MM.1S (cell line): ENCODE measurements around the gene NREP.

Source experiments
- DNase-seq: peaks from one replicate; pipeline ENCODE4 v3.0.0-alpha.2; 2015
- H2AFZ ChIP-seq: fragments of 300-600 bp; sonication (generic); 2 replicates; pipeline ENCODE4 v1.6.0; 2016; ENCODE audit warnings: antibody characterized with exemption, low read length
- H3F3A ChIP-seq: fragments of 300-600 bp; sonication (generic); 2 replicates; pipeline ENCODE4 v1.6.1; 2016; ENCODE audit warnings: mild to moderate bottlenecking, antibody characterized with exemption, low read length, moderate library complexity, mixed read lengths; ENCODE audit not compliant: insufficient read depth
- H3K27ac ChIP-seq: fragments of 300-600 bp; sonication (generic); 2 replicates; pipeline ENCODE4 v1.5.1; 2016; ENCODE audit warnings: mild to moderate bottlenecking, low read length
- H3K27me3 ChIP-seq: fragments of 300-600 bp; sonication (generic); replicated peaks from 2 replicates; pipeline ENCODE4 v1.6.0; 2016; ENCODE audit warnings: low read length; ENCODE audit not compliant: insufficient read depth
- H3K36me3 ChIP-seq: fragments of 300-600 bp; sonication (generic); replicated peaks from 2 replicates; pipeline ENCODE4 v1.6.1; 2016; ENCODE audit warnings: mild to moderate bottlenecking, low read length, mixed read lengths; ENCODE audit not compliant: insufficient read depth
- H3K4me1 ChIP-seq: fragments of 300-600 bp; sonication (generic); 2 replicates; pipeline ENCODE4 v1.6.1; 2016; ENCODE audit warnings: low read length, mixed read lengths
- H3K4me2 ChIP-seq: fragments of 300-600 bp; sonication (generic); 2 replicates; pipeline ENCODE4 v1.6.0; 2016; ENCODE audit warnings: low read depth, low read length
- H3K4me3 ChIP-seq: fragments of 300-600 bp; sonication (generic); 2 replicates; pipeline ENCODE4 v1.5.1; 2016; ENCODE audit warnings: low read length, mixed read lengths
- H3K79me2 ChIP-seq: fragments of 300-600 bp; sonication (generic); 2 replicates; pipeline ENCODE4 v1.6.1; 2016; ENCODE audit warnings: mixed run types, low read length, mixed read lengths
- H3K9ac ChIP-seq: fragments of 300-600 bp; sonication (generic); 2 replicates; pipeline ENCODE4 v1.6.1; 2016; ENCODE audit warnings: low read length, mixed read lengths
- H3K9me2 ChIP-seq: fragments of 300-600 bp; sonication (generic); replicated peaks from 2 replicates; pipeline ENCODE4 v1.6.1; 2016; ENCODE audit warnings: mild to moderate bottlenecking, low read length, mixed read lengths; ENCODE audit not compliant: insufficient read depth
- H3K9me3 ChIP-seq: fragments of 300-600 bp; sonication (generic); replicated peaks from 2 replicates; pipeline ENCODE4 v1.6.1; 2016; ENCODE audit warnings: mild to moderate bottlenecking, low read length, mixed read lengths; ENCODE audit not compliant: insufficient read depth
- H4K20me1 ChIP-seq: fragments of 300-600 bp; sonication (generic); 2 replicates; pipeline ENCODE4 v1.6.1; 2016; ENCODE audit warnings: mild to moderate bottlenecking, low read length, moderate library complexity, mixed read lengths; ENCODE audit not compliant: insufficient read depth
- CTCF ChIP-seq: fragments of 300-600 bp; sonication (generic); IDR thresholded peaks from 2 replicates; pipeline ENCODE4 v1.5.1; 2016; ENCODE audit warnings: antibody characterized with exemption, low read length, mixed read lengths
- EZH2 ChIP-seq: fragments of 300-600 bp; sonication (generic); optimal IDR thresholded peaks from 2 replicates; pipeline ENCODE3; 2017; ENCODE audit warnings: low read depth, mild to moderate bottlenecking, antibody characterized with exemption, low read length, mixed read lengths
- EZH2phosphoT487 ChIP-seq: fragments of 300-600 bp; sonication (generic); IDR thresholded peaks from 2 replicates; pipeline ENCODE4 v1.6.1; 2018; ENCODE audit warnings: antibody characterized with exemption, low read length

The NREP gene

GRCh38 chr5:111756581-111757354 lies at the start of gene NREP:
Gene NREP (minus strand): TSS chr5:111757194. CDS start chr5:111755772, 1,422 bp downstream.
- Histone ChIP-seq H3K36me3 (no peaks in the 10 kb centered on the region), H3F3A (peaks cover 23% of the 10 kb centered on the region), H3K9me2 (no peaks in the 10 kb centered on the region), H3K27ac (peak within 1 kb of the TSS; percentile 90), H2AFZ (peak within 1 kb of the TSS; percentile 94), H4K20me1 (no peaks in the 10 kb centered on the region), H3K4me2 (peak within 1 kb of the TSS; percentile 80), H3K9me3 (no peaks in the 10 kb centered on the region), H3K4me1 (peaks cover 27% of the 10 kb centered on the region), H3K79me2 (no peaks in the 10 kb centered on the region), H3K9ac (peak within 1 kb of the TSS; percentile 83), H3K4me3 (peak within 1 kb of the TSS; percentile 85), H3K27me3 (no peaks in the 10 kb centered on the region)
- DNase-seq = peak; percentile 73
- TF ChIP-seq CTCF = no peak
- TF ChIP-seq EZH2phosphoT487 = no peak
- no peak for TF ChIP-seq EZH2

- TF ChIP-seq CTCF = no peak
- no peak for TF ChIP-seq EZH2
- TF ChIP-seq EZH2phosphoT487 = no peak
- Histone ChIP-seq H3K4me1 (no peaks in the 10 kb centered on the region), H3K4me3 (no peak overlapping the region), H3K9ac (no peak overlapping the region), H3K27me3 (no peaks in the 10 kb centered on the region), H3F3A (no peaks in the 10 kb centered on the region), H4K20me1 (no peaks in the 10 kb centered on the region), H3K4me2 (no peak overlapping the region), H2AFZ (no peak overlapping the region), H3K36me3 (no peaks in the 10 kb centered on the region), H3K27ac (no peak overlapping the region), H3K9me2 (no peaks in the 10 kb centered on the region), H3K9me3 (no peaks in the 10 kb centered on the region), H3K79me2 (no peaks in the 10 kb centered on the region)
- no peak for DNase-seq
Observed at GRCh38 chr5:111806753-111807152, 49.8 kb upstream of the NREP start.

GRCh38 chr5:111806156-111806555 lies 49.2 kb upstream of the NREP start:
- Histone ChIP-seq H3K27ac (no peak overlapping the region), H3K4me3 (no peak overlapping the region), H3K79me2 (no peaks in the 10 kb centered on the region), H3K36me3 (no peaks in the 10 kb centered on the region), H2AFZ (no peak overlapping the region), H3K27me3 (no peaks in the 10 kb centered on the region), H3K4me1 (no peaks in the 10 kb centered on the region), H3K9me2 (no peaks in the 10 kb centered on the region), H4K20me1 (no peaks in the 10 kb centered on the region), H3K9me3 (no peaks in the 10 kb centered on the region), H3K4me2 (no peak overlapping the region), H3F3A (no peaks in the 10 kb centered on the region), H3K9ac (no peak overlapping the region)
- TF ChIP-seq CTCF (no peak), EZH2 (no peak), EZH2phosphoT487 (no peak)
- DNase-seq = no peak
